ENCODE measurements around the gene APOF. TPM values are rescaled to one million over a fixed set of nuclear protein-coding genes. Genes with fewer than 3 reads are reported as not detected.

APOF gene
- total RNA-seq, 1 donor from 2014 or later, result not detected

DNA sequence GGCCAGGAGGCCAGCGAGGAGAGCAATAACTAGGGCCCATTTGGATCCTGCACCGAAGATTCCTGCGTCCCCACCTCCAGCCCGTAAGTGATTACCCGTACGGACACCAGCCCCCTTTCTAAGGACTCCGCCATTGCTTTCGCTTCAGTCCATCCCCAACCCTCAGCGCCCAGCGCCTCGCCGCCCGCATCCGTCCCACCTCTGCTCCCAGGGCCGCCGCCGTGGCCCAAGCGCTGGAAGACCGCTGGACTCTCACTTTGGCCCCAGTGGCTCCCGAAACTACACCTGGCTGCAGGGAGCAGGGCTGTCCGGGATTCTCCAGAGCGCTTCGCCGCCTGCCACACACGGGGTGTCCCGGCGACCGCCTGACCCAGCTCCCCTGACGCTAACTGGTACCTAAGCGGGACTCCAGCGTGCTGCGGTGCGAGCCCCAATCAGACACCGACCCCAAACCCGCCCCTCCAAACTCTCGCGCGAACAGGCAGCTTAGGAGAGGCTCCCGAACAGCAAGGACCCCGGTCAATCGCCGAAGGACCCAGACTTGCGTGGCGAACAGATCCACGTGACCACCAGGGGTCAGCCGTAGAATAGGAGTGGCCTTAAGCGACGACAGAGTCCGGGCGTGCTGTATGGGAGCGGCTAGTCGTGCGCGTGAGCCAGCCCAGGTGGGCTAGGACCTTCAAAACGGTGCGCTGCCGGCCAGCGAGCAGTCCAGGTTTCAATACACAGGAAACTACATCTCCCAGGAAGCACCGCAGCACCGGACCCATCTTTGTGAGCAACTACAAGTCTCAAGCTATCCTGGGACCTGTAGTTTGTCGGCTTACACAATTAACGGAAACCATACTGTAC is 46.8 kb downstream of the APOF start, which contains the start of gene CNPY2:
CNPY2 (minus strand) TSS at position 367 of the 852 bp plus-strand sequence. CDS start 771 bp downstream, outside the sequence.
- Mint-ChIP-seq H3K4me3 (ENCODE audit: low read depth) (peak within 1 kb of the TSS; percentile 99), H3K27ac (peak within 1 kb of the TSS; percentile 98), H3K27me3 (ENCODE audit: low read depth) (no peaks in the 10 kb centered on the region), H3K36me3 (ENCODE audit: low read depth) (peaks cover 29% of the 10 kb centered on the region), H3K4me1 (ENCODE audit: low read depth) (peaks cover 6% of the 10 kb centered on the region), H3K9me3 (no peaks in the 10 kb centered on the region)
- intact Hi-C loops (cut with micrococcal nuclease), result loop anchor here (1.0 to 5.0 kb wide), 6 partner anchors 16 to 199 kb away; partner anchors contain the start of genes CS, PAN2, RPL41 and SPRYD4
- DNase-seq (ENCODE audit: low spot score), result peak; percentile 88

DNA sequence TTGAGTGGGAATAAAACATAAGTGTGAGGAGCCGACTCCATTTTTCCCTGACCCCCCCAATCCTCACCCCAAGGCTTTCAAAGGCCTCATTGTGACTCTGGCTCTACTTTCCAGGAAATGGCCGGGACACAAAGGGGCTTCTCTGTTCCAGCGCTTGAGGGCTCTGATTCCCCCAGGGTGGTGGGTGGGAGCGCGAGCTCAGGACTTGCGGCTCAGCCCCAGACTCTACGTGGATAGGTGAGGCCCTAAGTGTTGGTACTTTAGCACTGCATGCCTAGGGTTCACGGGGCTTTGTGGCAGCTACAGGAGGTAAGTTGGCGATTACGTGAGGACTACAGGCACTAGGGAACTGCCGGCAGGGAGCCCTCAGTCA is 47.4 kb downstream of the APOF start:
- intact Hi-C loops (cut with micrococcal nuclease), result loop anchor here (5.0 kb wide), 2 partner anchors 132 to 198 kb away; partner anchors contain the start of genes RPL41, TIMELESS and ZC3H10
- peak overlapping the region; percentile 98 for H3K27ac Mint-ChIP-seq
- H3K36me3 Mint-ChIP-seq (ENCODE audit: low read depth), result peaks cover 34% of the 10 kb centered on the region
- H3K27me3 Mint-ChIP-seq (ENCODE audit: low read depth), result no peaks in the 10 kb centered on the region
- peak overlapping the region; percentile 99 for H3K4me3 Mint-ChIP-seq (ENCODE audit: low read depth)
- DNase-seq (ENCODE audit: low spot score), result no peak
- H3K9me3 Mint-ChIP-seq, result no peaks in the 10 kb centered on the region
- peaks cover 6% of the 10 kb centered on the region for H3K4me1 Mint-ChIP-seq (ENCODE audit: low read depth)

DNA sequence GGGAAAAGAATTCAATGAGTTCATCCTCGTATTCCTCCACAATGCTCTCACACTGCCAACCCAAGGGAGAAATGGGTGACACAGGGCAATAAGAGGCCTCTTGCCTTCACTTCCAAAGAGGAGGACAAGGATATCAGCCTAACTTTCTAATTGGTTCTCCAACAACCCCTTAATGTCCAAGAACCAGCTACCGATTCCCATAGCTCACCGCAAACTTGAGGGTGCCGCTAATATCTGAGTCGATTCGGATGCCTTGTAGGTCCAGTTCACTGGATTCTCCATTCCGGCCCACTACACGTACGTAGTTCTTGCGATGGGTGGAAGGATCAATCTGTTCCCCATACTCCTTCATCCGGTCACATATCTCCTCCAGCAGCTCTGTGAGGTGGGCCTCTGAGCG is 51.7 kb downstream of the APOF start:
- no peak overlapping the region for H3K4me3 Mint-ChIP-seq (ENCODE audit: low read depth)
- H3K27me3 Mint-ChIP-seq (ENCODE audit: low read depth), result no peaks in the 10 kb centered on the region
- peaks cover 41% of the 10 kb centered on the region for H3K36me3 Mint-ChIP-seq (ENCODE audit: low read depth)
- DNase-seq (ENCODE audit: low spot score), result no peak
- peaks cover 6% of the 10 kb centered on the region for H3K4me1 Mint-ChIP-seq (ENCODE audit: low read depth)
- no peak overlapping the region for H3K27ac Mint-ChIP-seq
- intact Hi-C loops (cut with micrococcal nuclease), result no loop called here
- no peaks in the 10 kb centered on the region for H3K9me3 Mint-ChIP-seq

Other genes with a start within 250 kb of the APOF start
- 3,925 and 4,057 TPM in 2 replicates for gene RPL41, start 246.2 kb downstream of the APOF start, total RNA-seq
- gene ZC3H10, start 244.6 kb downstream of the APOF start, total RNA-seq, result 7.7 and 9.2 TPM in 2 replicates
- gene ESYT1, start 234.6 kb downstream of the APOF start, total RNA-seq, result 154 TPM in 2 replicates
- gene MYL6B, start 210.3 kb downstream of the APOF start, total RNA-seq, result 89.7 and 94.3 TPM in 2 replicates
- gene MYL6, start 204.5 kb downstream of the APOF start, total RNA-seq, result 1,051 and 1,067 TPM in 2 replicates
- 131 and 136 TPM in 2 replicates for gene SMARCC2, start 173.4 kb downstream of the APOF start, total RNA-seq
- 38.5 TPM in 2 replicates for gene RNF41, start 140.9 kb downstream of the APOF start, total RNA-seq
- gene NABP2, start 138.5 kb downstream of the APOF start, total RNA-seq, result 77.3 and 86.8 TPM in 2 replicates
- gene SLC39A5, start 132.8 kb downstream of the APOF start, total RNA-seq, result 0.39 and 1.4 TPM in 2 replicates
- gene ANKRD52, start 104.5 kb downstream of the APOF start, total RNA-seq, result 66.0 and 78.0 TPM in 2 replicates
- 15.9 and 17.0 TPM in 2 replicates for gene COQ10A, start 95.9 kb downstream of the APOF start, total RNA-seq
- 250 and 253 TPM in 2 replicates for gene CS, start 62.5 kb downstream of the APOF start, total RNA-seq
- 160 and 165 TPM in 2 replicates for gene CNPY2, start 46.9 kb downstream of the APOF start, total RNA-seq
- 28.7 and 28.9 TPM in 2 replicates for gene PAN2, start 28.9 kb downstream of the APOF start, total RNA-seq
- 30.4 and 31.0 TPM in 2 replicates for gene IL23A, start 24.0 kb downstream of the APOF start, total RNA-seq
- 70.3 and 75.0 TPM in 2 replicates for gene STAT2, start 2.8 kb downstream of the APOF start, total RNA-seq
- gene TIMELESS, start 86.6 kb upstream of the APOF start, total RNA-seq, result 43.7 and 45.6 TPM in 2 replicates
- gene MIP, start 91.8 kb upstream of the APOF start, total RNA-seq, result not detected in 2 replicates
- 4.4 and 4.5 TPM in 2 replicates for gene SPRYD4, start 105.7 kb upstream of the APOF start, total RNA-seq
- 1.5 and 3.1 TPM in 2 replicates for gene GLS2, start 125.3 kb upstream of the APOF start, total RNA-seq
- 7.9 and 11.0 TPM in 2 replicates for gene RBMS2, start 159.0 kb upstream of the APOF start, total RNA-seq